Adrenal gland (tissue), 5 donors: ENCODE results near the gene DMTF1.

Experiments
- POLR2A ChIP-seq, 2 donors: fragments of 450-650 bp; IDR thresholded peaks; one replicate each; pipeline ENCODE4 v1.6.1; 2017; ENCODE audit warnings: antibody characterized with exemption in 2 of 2, mild to moderate bottlenecking in 2 of 2, moderate library complexity in 1 of 2
- TF ChIP-seq, protein P1 (sequence below), 6 experiments: fragments of 450-650 bp in 4 of 6; fragments of 200-600 bp in 2 of 6; sonication (generic) in 1 of 6; IDR thresholded peaks; 1 replicate in 5 of 6; 2 replicates in 1 of 6; pipeline versions ENCODE4 v1.5.1 to v1.8.0; 2016 to 2021; ENCODE audit warnings: antibody characterized with exemption in 6 of 6, mild to moderate bottlenecking in 2 of 6, moderate library complexity in 1 of 6
- donor health status: DM: no; HTN: no; CAD: no.

GRCh38 chr7:87231711-87232110, 79.5 kb downstream of the DMTF1 start:
- TF ChIP-seq, protein P1, sequence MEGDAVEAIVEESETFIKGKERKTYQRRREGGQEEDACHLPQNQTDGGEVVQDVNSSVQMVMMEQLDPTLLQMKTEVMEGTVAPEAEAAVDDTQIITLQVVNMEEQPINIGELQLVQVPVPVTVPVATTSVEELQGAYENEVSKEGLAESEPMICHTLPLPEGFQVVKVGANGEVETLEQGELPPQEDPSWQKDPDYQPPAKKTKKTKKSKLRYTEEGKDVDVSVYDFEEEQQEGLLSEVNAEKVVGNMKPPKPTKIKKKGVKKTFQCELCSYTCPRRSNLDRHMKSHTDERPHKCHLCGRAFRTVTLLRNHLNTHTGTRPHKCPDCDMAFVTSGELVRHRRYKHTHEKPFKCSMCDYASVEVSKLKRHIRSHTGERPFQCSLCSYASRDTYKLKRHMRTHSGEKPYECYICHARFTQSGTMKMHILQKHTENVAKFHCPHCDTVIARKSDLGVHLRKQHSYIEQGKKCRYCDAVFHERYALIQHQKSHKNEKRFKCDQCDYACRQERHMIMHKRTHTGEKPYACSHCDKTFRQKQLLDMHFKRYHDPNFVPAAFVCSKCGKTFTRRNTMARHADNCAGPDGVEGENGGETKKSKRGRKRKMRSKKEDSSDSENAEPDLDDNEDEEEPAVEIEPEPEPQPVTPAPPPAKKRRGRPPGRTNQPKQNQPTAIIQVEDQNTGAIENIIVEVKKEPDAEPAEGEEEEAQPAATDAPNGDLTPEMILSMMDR (IDR thresholded peaks at IDR 0.05) = no peak
- no peak for TF ChIP-seq POLR2A (IDR thresholded peaks at IDR 0.05)
